ENCODE measurements around the gene WNT2. TPM values are rescaled to one million over a fixed set of nuclear protein-coding genes. Genes with fewer than 3 reads are reported as not detected.

The WNT2 gene
- total RNA-seq, 1 donor from 2014 or later: under 0.01 TPM

Other genes starting within 250 kb of the WNT2 start
- gene ASZ1, start 104.4 kb upstream of the WNT2 start, total RNA-seq: not detected in 2 replicates
- under 0.01 and 0.13 TPM in 2 replicates for gene CFTR, start 157.0 kb upstream of the WNT2 start, total RNA-seq